Measurements from ENCODE around the gene ILDR2.

DNA sequence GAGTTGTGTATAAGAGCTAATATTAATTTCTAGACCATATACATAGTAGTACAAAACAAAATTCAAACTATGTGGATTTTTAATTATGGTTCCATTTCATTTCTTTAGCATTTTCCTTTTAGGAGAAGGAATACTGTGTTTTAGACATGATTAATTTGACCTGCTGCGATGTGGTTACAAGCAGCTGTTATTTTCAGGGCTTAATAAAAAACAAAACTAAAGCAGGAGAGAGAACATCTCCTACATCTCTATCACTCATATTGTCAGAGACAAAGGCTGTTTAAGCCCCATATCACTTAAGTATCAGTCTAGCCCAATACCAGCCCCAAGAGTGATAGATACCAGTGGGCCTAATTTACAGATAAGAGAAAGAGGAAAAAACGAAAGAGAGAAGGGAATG is 47.6 kb downstream of the ILDR2 start:
- TF ChIP-seq POLR2A (IDR thresholded peaks at IDR 0.05) = no peak
- TF ChIP-seq, protein P1, sequence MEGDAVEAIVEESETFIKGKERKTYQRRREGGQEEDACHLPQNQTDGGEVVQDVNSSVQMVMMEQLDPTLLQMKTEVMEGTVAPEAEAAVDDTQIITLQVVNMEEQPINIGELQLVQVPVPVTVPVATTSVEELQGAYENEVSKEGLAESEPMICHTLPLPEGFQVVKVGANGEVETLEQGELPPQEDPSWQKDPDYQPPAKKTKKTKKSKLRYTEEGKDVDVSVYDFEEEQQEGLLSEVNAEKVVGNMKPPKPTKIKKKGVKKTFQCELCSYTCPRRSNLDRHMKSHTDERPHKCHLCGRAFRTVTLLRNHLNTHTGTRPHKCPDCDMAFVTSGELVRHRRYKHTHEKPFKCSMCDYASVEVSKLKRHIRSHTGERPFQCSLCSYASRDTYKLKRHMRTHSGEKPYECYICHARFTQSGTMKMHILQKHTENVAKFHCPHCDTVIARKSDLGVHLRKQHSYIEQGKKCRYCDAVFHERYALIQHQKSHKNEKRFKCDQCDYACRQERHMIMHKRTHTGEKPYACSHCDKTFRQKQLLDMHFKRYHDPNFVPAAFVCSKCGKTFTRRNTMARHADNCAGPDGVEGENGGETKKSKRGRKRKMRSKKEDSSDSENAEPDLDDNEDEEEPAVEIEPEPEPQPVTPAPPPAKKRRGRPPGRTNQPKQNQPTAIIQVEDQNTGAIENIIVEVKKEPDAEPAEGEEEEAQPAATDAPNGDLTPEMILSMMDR (IDR thresholded peaks at IDR 0.05 in 8 of 11, conservative IDR thresholded peaks at IDR 0.05 in 3 of 11) = no peak
- TF ChIP-seq POLR2AphosphoS5 (IDR thresholded peaks at IDR 0.05) = no peak
